ENCODE measurements around the gene TRIO.
"Not testable (repeated sequence)": the region's sequence is repeated elsewhere in the genome, so short reads cannot be mapped to it uniquely, and the experiment has no call there.

Gene TRIO

DNA sequence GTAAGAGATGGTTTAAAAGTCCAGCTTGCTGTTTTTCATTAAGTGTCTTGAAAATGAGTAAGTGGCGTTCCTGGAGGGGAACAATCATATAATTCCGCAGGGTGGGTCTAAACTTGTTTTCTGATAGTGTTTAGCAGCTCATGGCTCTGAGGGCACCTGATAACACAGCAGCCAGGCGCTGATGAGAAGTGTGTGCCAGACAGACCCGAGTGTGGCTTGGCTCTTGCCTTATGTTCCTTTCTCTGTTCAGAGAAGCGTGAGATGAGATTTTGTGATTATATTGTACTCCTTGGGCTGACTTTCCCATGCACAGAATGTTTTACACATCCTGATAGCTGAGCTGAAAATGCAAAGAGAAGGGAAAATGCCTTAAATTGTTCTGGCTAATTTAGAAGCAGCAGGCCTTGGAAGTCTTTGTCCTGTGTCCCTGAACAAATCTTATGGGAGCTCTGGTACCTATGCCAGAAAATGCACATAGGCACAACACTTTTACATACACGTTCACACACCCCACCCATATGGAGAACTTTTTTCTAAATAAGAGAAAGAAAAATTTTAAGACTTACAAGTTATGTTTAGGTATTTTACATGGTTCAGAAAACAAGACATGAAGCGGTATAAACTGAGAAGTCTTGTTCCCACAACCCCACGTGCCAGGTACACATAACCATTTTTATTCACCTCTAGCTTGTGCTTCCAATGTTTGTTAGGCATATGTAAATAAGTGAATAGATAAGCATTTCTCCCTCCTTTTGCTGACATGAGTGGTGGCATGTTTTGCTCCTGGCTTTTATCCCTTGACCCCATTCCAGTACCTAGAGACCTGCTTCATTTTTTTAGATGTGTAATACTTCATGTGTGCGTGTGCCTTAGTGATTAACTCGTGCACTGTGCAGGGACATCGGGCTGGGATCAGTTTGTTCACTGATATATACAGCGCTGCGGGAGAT is 286.2 kb downstream of the TRIO start:
- no peak for DNase-seq (ENCODE audit: insufficient read length, low spot score)
- no peak for FAIRE-seq
- TF ChIP-seq POLR2A (IDR thresholded peaks at IDR 0.05; ENCODE audit: low read depth, low read length), result no peak

DNA sequence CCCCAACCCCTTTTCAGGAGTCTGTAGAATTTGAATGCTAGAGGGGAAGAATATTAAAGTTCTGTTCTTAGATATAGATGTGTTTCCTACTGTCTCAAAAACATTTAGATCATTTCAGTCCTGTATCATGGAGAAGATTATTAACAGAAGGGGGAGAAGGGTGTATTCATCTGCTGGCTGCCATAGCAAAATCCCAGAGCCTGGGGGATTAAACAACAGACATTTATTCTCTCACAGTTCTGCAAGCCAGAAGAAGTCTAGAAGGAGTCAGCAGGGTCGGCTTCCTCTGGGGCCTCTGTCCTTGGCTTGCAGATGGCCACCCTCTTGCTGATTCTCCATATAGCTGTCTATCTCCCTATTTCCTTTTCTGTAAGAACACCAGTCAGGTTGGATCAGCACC is 288.4 kb downstream of the TRIO start:
- no peak for TF ChIP-seq POLR2A (IDR thresholded peaks at IDR 0.05; ENCODE audit: low read depth, low read length)
- DNase-seq (ENCODE audit: insufficient read length, low spot score), result no peak
- FAIRE-seq, result no peak

DNA sequence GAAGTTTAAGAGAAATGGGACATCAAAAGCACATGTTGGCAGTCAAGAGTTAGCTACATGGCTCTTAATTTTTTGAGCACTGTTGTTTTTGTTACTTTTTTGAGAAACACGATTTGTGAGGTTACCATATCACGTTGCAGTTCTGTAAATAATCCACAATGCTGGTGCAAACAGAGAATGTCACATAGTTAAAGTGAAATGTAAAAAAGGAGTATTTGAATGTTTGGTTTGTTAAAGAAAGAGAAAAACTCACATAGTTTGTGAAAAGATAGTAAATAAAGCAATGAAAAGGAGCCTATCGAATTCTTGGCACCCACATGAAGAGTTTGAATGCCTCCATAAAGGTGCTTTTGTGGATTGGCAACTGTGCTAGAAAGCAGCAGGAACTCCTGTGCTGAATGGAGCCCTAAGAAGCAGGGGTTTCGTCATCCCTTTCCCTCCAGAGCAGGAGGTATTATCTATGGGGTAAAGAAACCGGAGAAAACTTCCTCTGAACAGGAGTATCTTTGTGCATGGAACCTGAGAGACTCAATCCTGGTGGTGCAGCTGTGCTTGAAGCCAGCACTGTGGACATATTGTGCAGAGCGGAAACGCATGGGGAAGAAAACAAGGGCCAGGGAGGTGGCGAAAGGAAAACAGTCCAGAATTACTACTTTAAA is 289.9 kb downstream of the TRIO start:
- DNase-seq (ENCODE audit: insufficient read length, low spot score) (no peak), FAIRE-seq (no peak)
- no peak for TF ChIP-seq POLR2A (IDR thresholded peaks at IDR 0.05; ENCODE audit: low read depth, low read length)

DNA sequence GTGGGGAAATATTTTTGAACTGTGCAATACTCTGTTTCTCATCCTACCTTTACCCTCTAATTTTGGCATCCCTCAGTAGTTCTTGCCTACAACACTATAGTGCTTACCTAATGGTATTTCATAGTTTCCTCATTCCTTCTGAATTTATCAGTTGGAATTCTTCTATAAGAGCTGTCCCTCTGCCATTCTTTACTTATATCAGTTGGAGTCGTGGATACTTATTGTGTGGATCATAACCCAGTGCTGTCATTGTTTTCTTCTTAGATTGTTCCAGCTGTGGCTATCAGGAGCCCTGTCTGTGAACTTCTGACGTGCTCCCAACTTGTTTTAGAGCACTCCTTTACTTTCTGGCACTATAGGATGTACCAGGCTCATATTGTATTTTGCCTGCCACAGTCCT is 292.3 kb downstream of the TRIO start:
- FAIRE-seq (no peak), DNase-seq (ENCODE audit: insufficient read length, low spot score) (no peak)
- TF ChIP-seq POLR2A (IDR thresholded peaks at IDR 0.05; ENCODE audit: low read depth, low read length), result no peak

DNA sequence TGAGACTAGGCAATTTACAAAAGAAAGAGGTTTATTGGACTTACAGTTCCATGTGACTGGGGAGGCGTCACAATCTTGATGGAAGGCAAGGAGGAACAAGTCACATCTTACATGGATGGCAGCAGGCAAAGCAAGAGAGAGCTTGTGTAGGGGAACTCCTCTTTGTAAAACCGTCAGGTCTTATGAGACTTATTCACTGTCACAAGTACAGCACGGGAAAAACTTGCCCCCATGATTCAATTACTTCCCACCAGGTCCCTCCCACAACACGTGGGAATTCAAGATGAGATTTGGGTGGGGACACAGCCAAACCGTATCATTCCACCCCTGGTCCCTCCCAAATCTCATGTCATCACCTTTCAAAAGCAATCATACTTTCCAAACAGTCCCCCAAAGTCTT is 293.0 kb downstream of the TRIO start:
- not testable (repeated sequence) for DNase-seq (ENCODE audit: insufficient read length, low spot score); FAIRE-seq

DNA sequence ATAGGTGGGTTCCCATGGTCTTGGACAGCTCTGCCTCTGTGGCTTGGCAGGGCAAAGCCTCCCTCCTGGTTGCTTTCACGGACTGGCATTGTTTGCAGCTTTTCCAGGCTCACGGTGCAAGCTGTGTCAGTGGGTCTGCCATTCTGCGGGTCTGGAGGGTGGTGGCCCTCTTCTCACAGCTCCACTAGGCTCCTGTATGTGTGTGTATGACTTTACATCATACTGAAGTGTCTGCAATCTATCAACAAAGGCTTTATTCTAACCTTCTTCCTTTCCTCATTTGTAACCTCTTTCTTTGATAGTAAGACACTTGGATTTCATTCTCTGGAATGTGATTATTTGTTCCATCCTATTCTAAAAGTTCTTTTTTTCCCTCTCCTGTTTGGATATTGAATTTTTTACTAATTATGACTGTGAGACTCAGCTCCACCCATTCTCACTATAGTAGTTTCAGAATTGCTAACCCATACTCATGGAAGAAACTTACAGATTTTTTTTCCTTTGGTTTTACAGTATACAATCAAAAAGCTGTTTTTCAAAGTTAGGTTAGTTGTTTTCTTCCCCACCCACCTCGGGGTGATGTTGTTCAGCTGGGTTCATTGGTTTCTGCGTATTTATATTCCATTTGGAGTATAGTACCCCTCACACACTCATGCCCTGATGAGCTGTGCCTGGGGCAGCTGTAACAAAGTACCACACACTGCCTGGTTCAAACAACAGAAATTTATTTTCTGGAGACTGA is 293.8 kb downstream of the TRIO start:
- FAIRE-seq (no peak), DNase-seq (ENCODE audit: insufficient read length, low spot score) (no peak)
- no peak for TF ChIP-seq POLR2A (IDR thresholded peaks at IDR 0.05; ENCODE audit: low read depth, low read length)

DNA sequence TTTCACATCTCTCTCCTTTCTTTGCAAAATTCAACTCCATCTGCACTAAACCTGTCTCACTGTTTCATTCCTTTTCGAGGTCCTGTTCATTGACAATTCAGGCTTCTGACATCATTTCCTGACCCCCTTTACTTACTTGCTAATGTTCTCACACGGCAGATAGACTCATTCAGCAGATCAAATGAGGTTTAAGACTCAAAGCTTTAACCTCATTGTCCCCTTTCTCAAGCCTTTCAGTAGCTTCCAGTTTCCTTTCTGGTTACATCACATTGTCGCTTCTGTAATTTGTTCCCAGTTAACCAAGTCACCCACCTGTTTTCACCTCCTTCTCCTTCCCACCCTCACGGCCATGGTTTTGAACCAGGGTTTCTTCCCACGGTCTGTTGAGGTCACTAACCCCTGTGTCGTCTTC is 295.1 kb downstream of the TRIO start:
- no peak for TF ChIP-seq POLR2A (IDR thresholded peaks at IDR 0.05; ENCODE audit: low read depth, low read length)
- FAIRE-seq (no peak), DNase-seq (ENCODE audit: insufficient read length, low spot score) (no peak)

DNA sequence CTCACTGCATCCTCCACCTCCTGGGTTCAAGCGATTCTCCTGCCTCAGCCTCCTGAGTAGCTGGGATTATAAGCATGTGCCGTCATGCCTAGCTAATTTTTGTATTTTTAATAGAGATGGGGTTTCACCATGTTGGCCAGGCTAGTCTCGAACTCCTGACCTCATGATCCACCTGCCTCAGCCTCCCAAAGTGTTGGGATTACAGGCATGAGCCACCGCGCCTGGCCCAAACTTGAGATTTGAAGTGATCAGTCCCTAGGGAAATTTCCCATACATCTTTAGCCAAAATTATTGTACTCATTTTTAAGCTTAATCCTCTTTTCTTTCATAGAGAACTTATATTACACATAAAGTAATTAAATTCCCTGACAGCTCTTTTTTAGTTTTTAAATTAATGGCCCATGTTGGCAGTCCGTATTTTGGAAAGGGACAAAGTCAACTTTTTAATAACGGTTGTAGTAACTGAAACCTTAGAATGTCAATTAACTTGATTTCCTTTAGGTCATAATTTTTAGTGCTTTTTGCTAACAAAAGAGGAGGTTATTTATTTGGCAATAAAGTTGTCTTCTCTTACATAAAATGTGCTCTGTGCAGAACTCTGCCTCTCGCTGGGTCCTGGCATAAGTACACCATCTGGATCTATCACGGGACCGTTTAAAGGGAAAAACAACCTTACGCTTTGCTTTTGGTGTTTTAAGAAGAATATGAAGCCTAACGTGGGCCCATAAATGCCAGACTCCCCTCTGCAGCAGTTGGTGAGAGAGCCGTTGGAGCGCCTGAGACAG is 296.1 kb downstream of the TRIO start:
- no peak for TF ChIP-seq POLR2A (IDR thresholded peaks at IDR 0.05; ENCODE audit: low read depth, low read length)
- FAIRE-seq, result no peak
- no peak for DNase-seq (ENCODE audit: insufficient read length, low spot score)

DNA sequence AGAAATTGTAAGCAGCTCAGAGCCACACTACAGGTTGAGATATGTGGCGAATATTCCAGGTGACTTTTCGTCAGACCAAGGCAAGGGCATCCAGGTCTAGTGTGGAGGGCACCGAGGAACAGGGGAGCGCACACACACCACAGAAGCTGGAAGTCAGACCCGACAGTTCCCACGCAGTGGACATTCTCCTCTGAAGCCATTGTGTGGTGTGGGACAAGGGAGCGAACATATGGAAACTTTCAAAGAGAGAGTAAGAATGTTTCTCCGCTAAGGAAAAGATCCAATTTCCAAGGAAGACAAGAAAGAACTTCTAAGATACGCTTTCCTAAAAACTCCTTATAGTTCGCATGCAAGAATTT is 297.1 kb downstream of the TRIO start:
- FAIRE-seq, result no peak
- no peak for TF ChIP-seq POLR2A (IDR thresholded peaks at IDR 0.05; ENCODE audit: low read depth, low read length)
- DNase-seq (ENCODE audit: insufficient read length, low spot score), result no peak

DNA sequence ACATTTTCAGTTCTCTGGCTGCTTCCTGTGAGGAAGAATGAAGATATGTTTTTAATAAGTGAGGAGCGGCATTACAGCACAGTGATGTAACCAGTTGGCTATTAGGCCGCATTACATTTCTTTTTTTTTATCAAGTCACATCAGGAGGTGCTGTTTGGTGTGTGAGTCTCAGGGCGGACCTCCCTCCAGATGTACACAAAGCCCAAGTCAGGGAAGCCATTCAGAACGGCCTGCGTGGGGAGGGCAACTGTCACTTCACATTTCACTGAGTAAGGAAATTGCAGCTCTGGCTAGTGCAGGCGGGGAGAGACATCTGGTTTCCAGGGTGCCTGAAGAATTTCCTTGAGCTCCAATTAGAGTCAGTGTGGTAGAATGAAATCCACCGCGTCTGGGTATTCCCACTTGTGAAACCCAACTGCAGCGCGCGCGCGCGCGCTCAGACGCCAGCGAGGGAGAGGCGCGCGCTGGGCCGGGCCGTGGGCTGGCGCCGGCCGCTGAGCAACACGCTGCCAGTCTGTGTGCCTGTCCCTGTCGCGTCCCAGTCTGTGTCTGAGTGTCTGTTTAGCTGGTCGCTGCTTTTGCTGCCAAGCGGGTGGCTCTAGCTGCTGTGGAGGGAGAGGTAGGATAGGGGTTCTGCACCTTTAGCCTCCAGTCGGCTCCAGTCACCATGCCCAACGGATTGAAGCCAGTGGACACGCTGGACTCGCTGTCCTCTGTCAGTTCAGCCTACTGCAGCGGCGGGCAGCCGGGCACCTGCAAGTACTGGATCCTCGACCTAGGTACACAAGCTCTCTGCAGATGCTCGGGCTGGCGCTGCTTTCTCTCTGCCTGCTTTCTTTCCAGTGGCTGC is 297.7 kb downstream of the TRIO start:
- TF ChIP-seq POLR2A (IDR thresholded peaks at IDR 0.05; ENCODE audit: low read depth, low read length), result 0 out of 2 replicates have a peak, but pooled peaks have one; percentile 3
- FAIRE-seq (no peak), DNase-seq (ENCODE audit: insufficient read length, low spot score) (no peak)

DNA sequence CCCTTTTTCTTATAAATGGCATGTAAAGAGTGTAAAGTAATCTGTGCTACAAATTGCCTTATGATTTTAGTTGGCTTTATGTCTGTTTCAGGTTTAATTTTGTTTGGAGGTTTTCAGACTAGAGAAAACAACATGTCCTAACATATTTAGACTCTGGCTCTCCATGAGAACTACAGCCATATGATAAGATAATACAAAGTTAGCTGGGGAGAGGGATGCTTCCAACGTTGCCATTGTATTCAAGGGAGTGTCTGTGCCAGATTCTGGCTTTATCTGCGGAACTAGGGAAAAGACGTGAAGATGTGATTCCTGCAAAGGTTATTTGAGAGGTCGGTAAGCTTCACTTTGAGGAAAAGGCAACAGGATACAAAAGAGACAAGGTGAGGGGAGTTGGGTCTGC is 298.5 kb downstream of the TRIO start:
- no peak for DNase-seq (ENCODE audit: insufficient read length, low spot score)
- TF ChIP-seq POLR2A (IDR thresholded peaks at IDR 0.05; ENCODE audit: low read depth, low read length), result no peak
- FAIRE-seq, result no peak

DNA sequence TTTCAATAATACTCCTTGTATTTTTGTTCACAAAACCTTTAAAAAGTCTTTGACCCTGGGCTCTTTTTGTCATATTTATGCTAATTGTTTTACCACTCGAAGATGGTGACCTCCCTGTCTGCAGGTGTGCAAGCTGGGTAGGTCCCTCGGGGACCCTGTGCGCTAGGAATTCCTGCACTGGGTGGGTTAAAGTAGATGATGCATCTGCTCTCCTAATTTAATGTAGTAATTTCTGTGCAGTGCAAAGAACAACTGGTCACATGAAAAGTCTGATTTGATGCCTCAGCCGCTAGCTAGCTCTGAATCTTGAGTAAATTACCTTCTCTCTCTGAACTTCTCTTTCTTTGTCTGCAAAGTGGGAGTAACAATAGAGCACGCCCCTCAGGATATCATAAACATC is 299.4 kb downstream of the TRIO start:
- TF ChIP-seq POLR2A (IDR thresholded peaks at IDR 0.05; ENCODE audit: low read depth, low read length), result no peak
- DNase-seq (ENCODE audit: insufficient read length, low spot score) (no peak), FAIRE-seq (no peak)

DNA sequence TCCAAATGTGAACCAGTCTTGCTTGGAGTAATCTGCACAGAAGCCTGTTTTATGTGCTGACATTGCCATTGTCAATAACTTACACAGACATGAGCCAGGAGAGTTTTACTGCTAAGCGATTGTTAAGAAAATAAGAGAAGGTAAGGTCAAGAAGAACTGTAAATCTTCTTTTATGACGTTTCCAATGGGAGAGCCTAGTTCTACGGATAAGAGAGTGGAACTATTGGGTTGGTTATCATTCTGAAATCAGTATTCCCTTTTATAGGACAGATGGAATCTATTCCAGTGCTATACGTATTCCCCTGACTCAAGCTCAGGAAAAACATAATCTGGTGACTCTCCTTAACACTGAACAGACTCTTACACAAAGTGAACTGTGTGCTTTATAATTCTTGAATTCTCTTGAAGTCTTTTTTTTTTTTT is 300.5 kb downstream of the TRIO start:
- DNase-seq (ENCODE audit: insufficient read length, low spot score) (no peak), FAIRE-seq (no peak)
- no peak for TF ChIP-seq POLR2A (IDR thresholded peaks at IDR 0.05; ENCODE audit: low read depth, low read length)
